ENCODE measurements around the gene ITPKB. TPM values are rescaled to one million over a fixed set of nuclear protein-coding genes. Genes with fewer than 3 reads are reported as not detected.
A peak's percentile ranks its signal among the peaks of the same experiment; 100 is the strongest.

The ITPKB gene
- total RNA-seq, 1 donor from 2014 or later, result 13.7 TPM

DNA sequence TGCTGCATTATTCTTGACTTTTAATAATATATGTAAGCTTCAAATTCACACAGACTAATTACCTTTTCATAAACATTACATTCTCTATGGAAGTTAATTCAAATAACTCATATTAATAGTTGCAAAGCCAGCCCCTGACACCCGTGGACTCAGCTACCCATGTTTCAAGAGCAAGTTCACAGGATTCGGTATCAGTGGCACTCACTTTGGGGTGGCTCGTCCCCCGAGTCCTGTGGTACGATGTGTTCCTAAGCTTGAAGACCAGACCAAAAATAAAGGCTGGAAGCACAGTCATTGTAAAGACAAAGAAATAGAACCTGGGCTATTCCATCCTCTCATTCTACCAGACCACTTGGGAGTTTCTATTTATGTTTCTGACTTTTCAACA is 70.9 kb downstream of the ITPKB start:
- TF ChIP-seq, protein P1, sequence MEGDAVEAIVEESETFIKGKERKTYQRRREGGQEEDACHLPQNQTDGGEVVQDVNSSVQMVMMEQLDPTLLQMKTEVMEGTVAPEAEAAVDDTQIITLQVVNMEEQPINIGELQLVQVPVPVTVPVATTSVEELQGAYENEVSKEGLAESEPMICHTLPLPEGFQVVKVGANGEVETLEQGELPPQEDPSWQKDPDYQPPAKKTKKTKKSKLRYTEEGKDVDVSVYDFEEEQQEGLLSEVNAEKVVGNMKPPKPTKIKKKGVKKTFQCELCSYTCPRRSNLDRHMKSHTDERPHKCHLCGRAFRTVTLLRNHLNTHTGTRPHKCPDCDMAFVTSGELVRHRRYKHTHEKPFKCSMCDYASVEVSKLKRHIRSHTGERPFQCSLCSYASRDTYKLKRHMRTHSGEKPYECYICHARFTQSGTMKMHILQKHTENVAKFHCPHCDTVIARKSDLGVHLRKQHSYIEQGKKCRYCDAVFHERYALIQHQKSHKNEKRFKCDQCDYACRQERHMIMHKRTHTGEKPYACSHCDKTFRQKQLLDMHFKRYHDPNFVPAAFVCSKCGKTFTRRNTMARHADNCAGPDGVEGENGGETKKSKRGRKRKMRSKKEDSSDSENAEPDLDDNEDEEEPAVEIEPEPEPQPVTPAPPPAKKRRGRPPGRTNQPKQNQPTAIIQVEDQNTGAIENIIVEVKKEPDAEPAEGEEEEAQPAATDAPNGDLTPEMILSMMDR (conservative IDR thresholded peaks at IDR 0.05), result no peak
- Mint-ChIP-seq H3K4me1 (peaks cover 51% of the 10 kb centered on the region), H3K4me3 (no peak overlapping the region), H3K36me3 (ENCODE audit: low read depth) (no peaks in the 10 kb centered on the region), H3K27me3 (ENCODE audit: low read depth) (no peaks in the 10 kb centered on the region), H3K9me3 (no peaks in the 10 kb centered on the region), H3K27ac (ENCODE audit: unreplicated experiment) (no peak overlapping the region)
- DNase-seq (ENCODE audit: low read depth, low spot score), result no peak

DNA sequence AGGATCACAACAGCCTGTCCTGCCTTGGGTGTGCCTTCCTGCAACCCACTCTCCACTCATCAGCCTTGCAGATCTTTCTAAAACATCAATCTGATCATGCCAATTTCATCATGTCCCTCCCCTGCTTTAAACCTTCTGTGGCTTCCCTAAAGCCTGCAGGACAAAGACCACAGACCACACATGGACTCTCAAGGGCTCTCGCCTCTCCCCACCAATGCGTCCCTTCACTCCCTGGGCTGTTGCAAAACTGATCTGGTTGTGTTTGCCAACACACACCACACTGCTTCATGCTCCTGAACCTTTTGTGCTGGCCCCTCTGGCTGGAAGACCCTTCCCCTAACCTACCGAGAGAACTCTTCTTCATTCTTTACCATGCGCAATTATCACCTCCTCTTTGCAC is 72.4 kb downstream of the ITPKB start:
- Mint-ChIP-seq H3K27ac (ENCODE audit: unreplicated experiment) (no peak overlapping the region), H3K9me3 (no peaks in the 10 kb centered on the region), H3K4me3 (no peak overlapping the region), H3K27me3 (ENCODE audit: low read depth) (no peaks in the 10 kb centered on the region), H3K4me1 (peaks cover 65% of the 10 kb centered on the region), H3K36me3 (ENCODE audit: low read depth) (no peaks in the 10 kb centered on the region)
- no peak for DNase-seq (ENCODE audit: low read depth, low spot score)
- TF ChIP-seq, protein P1 (conservative IDR thresholded peaks at IDR 0.05), result no peak

DNA sequence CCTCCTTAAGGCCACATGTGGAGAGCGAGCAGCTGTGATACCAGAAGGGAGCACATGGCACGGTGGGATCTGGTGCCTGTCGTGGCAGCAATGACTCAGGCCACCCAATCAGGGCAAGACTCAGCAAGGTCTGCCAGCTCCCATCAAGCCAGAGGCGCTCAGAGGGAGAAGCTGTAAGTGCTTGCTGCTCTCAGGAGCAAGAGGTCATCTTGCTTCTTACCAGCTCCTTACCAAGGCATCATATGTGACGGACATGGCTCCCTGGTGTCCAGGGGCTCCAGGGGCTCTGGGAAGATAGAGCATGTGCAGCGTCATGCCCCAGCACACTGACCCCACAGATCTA is 72.9 kb downstream of the ITPKB start:
- no peaks in the 10 kb centered on the region for H3K27me3 Mint-ChIP-seq (ENCODE audit: low read depth)
- DNase-seq (ENCODE audit: low read depth, low spot score), result no peak
- TF ChIP-seq, protein P1 (conservative IDR thresholded peaks at IDR 0.05), result no peak
- no peak overlapping the region for H3K27ac Mint-ChIP-seq (ENCODE audit: unreplicated experiment)
- H3K36me3 Mint-ChIP-seq (ENCODE audit: low read depth), result no peaks in the 10 kb centered on the region
- H3K4me3 Mint-ChIP-seq, result no peak overlapping the region
- H3K4me1 Mint-ChIP-seq, result peaks cover 65% of the 10 kb centered on the region
- no peaks in the 10 kb centered on the region for H3K9me3 Mint-ChIP-seq

DNA sequence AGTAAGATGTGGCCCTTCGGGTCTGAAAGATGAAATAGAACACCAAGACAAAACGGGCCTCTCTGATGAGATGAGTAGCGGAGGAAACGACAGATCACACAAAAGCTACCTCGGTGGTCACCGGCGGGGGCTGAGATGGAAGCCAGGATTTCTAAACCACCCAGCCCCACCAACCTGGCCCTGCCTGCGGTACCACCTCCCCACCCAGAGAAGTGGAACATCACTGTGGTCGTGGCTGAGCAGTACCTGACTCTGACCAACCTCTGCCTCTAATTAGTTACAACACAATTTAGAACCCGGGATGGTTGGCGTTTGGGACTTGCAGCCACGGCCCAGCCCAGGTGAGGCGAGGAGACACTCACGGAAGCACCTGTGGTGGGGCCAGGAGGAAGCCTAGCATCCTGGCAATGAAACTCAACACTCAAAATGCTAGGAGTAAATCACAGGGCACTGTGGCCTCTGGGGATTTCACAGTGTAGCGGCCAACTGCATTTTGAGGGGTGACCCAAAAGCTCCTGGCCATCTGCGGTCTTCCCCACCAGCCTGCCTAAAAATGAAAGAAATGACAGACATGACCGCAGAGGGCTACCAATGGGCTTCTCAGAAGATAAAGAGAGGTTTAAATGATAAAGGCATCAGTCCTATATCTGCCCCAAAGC is 73.4 kb downstream of the ITPKB start:
- Mint-ChIP-seq H3K4me3 (no peak overlapping the region), H3K27me3 (ENCODE audit: low read depth) (no peaks in the 10 kb centered on the region), H3K4me1 (peaks cover 64% of the 10 kb centered on the region), H3K27ac (ENCODE audit: unreplicated experiment) (no peak overlapping the region), H3K36me3 (ENCODE audit: low read depth) (no peaks in the 10 kb centered on the region), H3K9me3 (no peaks in the 10 kb centered on the region)
- TF ChIP-seq, protein P1 (conservative IDR thresholded peaks at IDR 0.05), result no peak
- DNase-seq (ENCODE audit: low read depth, low spot score), result no peak

DNA sequence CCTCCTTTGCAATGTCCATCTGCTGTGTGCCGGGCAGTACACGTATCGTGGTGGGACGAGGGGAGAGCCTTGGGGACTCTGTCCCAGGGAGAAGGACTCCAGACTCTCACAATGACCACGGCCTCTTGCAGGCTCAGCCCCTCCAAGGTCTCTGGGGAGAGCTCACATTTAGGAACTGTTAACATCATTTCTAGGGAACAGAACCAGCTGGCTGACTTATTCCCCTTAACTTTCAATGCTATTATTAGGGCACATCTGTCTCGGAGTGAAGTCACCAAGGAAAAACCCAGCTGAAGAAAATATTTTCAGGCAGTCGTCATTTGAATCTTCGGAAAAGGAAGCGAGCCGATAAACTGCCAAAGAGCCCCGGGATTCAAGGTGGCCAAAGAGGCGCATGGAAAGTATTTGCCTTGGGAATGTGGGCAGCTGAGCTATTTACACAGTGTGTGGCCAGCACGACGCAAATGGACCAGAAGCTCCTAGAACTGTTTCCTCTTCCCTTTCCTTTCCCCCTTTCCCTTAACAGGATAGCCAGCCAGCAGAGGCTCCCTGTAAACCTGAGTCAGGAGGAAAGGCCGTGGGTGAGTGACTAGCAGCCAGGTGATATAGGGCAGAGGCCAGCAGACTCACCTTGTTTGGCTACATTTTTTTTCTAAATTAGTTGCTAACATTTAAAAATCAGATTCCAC is 74.5 kb downstream of the ITPKB start:
- no peak overlapping the region for H3K4me3 Mint-ChIP-seq
- peak overlapping the region; percentile 57 for H3K27ac Mint-ChIP-seq (ENCODE audit: unreplicated experiment)
- H3K4me1 Mint-ChIP-seq, result peaks cover 71% of the 10 kb centered on the region
- H3K36me3 Mint-ChIP-seq (ENCODE audit: low read depth), result no peaks in the 10 kb centered on the region
- TF ChIP-seq, protein P1 (conservative IDR thresholded peaks at IDR 0.05), result no peak
- H3K27me3 Mint-ChIP-seq (ENCODE audit: low read depth), result no peaks in the 10 kb centered on the region
- DNase-seq (ENCODE audit: low read depth, low spot score), result no peak
- no peaks in the 10 kb centered on the region for H3K9me3 Mint-ChIP-seq
